ENCODE data around the gene TRIP13.
"Not testable (repeated sequence)": the region's sequence is repeated elsewhere in the genome, so short reads cannot be mapped to it uniquely, and the experiment has no call there.

The TRIP13 gene

GRCh38 chr5:922436-923280 lies 30.0 kb downstream of the TRIP13 start:
- no peak for DNase-seq

GRCh38 chr5:923281-923873 lies 30.7 kb downstream of the TRIP13 start:
- DNase-seq, result peak; percentile 24 to 44

- DNase-seq, result no peak
These were observed 33.9 kb downstream of the TRIP13 start for GRCh38 chr5:926417-927171.

DNA sequence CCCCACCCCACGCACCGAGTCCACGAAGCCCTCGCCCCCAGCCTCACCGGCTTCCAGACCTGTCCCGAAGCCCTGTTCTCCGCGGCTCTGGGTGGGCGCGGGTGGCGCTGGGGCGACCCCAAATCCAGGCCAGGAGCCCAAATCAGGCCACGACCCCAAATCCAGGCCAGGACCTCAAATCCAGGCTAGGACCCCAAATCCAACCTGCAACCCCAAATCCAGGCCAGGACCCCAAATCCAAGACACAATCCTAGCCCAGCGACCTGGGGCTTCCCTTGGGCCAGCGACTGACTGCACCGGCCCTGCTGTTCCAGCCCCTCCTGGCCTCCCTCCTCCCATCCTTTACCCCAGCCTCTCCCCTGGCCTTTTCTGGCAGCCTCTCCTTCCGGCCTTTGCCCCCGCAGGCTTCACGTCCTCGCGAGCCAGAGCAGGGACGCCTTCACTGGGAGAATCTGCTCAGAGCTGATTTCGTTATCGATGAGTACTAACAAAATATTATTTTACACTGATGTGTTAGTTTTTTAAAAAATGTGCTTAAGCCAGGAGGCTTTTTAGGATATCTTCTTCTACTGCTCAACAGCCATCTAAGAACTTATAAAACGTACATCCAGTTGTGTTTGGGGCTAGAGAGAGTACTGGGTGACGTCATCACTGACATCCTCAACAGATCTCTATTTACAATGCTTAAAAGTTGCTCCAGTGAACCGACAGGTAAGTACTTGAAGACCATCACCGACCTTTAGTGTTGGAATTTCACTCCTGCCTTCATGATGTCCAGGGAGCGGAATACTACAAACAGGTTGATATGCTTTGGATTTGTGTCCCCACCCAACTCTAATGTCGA lies 34.7 kb downstream of the TRIP13 start:
- no peak for DNase-seq

- DNase-seq, result not testable (repeated sequence)
These were observed 36.5 kb downstream of the TRIP13 start for GRCh38 chr5:929182-929581.

DNA sequence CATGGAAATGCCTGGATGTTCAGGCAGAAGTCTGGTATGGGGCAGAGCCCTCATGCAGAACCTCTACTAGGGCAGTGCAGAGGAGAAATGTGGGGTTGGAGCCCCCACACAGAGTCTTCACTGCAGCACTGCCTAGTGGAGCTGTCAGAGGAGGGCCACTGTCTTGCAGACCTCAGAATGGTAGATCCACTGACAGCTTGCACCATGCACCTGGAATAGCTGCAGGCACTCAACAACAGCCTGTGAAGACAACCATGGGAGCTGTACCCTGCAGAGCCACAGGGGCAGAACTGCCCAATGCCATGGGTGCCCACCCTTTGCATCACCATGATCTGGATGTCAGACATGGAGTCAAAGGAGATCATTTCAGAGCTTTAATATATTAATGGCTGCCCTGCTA lies 36.9 kb downstream of the TRIP13 start:
- no peak for DNase-seq

DNA sequence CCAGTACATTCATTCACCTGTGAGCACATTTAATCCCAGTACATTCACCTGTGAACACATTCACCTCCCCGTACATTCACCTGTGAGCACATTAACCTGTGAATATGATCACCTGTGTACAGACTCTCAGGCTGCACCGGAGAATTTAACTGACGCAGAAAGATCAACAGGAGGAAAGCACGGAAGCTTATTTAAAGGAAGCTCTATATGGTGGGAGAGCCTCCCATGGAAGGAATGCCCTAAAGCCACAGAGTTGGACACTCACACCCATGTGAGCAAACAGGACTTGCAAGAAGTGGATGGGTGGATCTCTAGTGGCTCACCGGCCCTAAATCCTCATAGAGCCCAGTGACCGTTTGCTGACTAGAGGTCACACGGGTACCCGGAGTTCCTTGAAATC lies 38.2 kb downstream of the TRIP13 start:
- DNase-seq, result no peak

DNA sequence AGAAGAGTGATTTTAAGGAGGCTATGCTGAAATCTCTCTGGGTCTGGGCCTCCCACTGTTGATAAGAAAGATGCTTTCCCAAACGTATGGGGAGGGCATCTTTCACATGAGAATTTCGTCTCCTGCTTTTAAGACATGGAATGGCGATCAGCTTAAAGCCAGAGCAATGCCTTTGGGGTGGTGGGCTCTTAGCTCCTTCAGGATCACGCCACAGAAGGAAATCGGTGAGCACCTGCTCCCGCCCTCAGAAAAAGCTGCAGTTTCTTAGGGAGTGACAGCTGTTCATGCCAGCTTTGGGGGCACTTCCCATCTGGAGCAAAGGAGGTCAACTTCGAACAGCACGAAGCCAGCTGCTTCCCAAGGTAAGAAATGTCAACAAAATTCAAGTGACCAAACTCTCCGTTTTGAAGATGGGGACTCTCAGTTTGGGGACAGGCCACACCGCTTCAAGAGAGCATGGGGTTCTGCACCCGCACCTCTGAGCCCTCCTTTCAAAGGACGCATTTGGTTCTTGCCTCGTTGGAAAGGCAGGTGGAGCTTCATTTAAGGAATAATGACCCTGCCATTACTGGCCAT lies 39.0 kb downstream of the TRIP13 start:
- DNase-seq, result no peak

- no peak for DNase-seq
These were observed 39.5 kb downstream of the TRIP13 start for GRCh38 chr5:932151-932627.

DNA sequence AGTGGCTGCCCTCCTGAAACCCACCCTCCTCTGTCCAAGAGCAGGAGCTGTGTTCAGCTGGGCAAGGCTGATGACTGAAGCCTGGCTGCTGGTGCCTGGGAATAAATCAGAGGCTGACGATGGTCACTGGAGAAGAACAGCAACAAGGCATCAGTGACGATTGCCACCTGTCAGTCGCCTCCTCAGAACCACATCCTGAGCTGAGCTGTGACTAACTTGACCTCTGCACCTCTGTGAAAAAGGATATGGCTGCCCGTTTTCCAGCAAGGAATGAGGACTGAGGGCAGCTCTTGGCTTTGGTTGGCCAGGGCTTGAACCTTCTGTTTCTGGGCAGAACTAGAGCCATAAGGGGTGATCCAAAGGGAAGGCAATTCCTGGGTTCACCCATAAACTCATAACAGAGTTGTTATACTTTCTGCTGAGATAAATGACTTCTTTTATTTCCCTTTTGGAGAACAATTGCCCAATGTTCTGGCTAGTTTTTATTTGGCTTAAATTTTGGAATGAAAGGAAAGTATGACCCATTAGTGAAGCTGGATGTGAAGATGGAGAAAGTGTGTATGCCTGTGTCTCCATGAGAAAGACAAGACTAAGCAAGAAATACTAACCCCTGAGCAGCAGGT lies 40.1 kb downstream of the TRIP13 start:
- no peak for DNase-seq

DNA sequence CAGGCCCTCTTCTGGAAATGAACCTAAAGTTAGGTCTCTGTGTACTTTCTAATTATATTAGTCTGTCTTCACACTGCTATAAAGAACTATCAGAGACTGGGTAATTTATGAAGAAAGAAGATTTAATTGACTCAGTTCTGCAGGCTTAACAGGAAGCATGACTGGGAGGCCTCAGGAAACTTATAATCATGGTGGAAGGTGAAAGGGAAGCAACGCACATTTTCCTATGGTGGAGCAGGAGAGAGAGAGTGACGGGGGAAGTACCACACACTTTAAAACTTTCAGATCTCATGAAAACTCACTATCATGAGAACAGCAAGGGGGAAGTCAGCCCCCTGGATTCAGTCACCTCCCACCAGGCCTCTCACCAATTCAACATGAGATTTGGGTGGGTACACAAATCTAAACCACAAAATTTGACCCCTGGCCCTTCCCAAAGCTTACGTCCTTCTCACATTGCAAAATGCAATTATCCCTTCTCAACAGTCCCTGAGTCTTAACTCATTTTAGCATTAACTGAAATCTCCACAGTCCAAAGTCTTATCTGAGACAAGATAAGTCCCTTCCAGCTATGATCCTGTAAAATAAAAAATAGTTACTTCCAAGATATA lies 40.7 kb downstream of the TRIP13 start:
- DNase-seq, result no peak

GRCh38 chr5:933951-934350 lies 41.3 kb downstream of the TRIP13 start:
- DNase-seq, result not testable (repeated sequence)

- DNase-seq, result not testable (repeated sequence)
These were observed 41.8 kb downstream of the TRIP13 start for GRCh38 chr5:934381-934967.

GRCh38 chr5:935510-936084 lies 42.9 kb downstream of the TRIP13 start:
- DNase-seq, result no peak

DNA sequence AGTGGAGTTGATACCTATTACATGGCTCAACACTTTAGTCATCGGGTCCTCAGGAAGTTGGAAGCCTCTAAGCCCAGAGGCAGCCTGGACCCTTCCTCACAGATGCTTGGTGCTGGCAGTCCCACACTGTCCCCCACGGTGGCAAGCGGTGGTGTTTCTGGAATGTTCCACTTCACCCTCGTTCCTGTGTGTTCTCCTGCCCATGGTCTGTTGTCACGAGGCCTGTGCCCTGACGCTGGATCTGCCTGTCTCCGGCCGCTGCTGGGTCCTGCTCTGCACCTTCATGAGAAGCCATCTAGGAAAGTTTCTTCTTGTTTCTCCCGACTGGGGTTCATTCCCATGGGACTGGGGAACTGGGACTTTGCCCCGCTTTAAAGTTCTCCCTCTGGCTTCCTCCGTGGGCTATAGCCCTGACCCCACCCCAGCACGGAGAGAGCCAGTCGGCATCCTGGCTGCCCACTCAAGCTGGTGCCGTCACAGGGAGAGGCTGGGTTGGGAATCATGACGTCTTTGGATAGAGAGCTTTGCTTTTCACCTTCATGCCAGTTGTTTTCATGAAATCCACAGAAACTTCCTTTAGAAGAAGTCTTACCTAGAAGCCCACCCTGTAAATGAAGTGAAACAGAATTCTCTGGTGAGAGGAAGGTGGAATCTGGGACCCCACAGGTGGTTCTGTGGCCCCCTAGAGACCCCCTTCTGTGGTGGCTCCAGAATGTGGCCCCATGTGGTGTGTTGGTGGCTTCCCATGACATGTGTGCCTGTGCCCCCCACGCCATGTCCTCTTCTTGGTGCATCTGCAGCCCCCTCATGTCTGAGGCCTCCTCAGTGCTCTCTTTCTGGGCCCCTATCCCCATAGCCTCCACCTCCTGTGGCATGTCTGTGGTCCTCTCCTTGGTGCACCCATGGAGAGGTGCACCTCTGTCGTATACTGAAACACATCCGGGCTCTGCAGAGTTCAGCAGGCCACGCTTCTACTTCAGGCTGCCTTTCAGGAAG lies 43.8 kb downstream of the TRIP13 start:
- DNase-seq, result no peak

DNA sequence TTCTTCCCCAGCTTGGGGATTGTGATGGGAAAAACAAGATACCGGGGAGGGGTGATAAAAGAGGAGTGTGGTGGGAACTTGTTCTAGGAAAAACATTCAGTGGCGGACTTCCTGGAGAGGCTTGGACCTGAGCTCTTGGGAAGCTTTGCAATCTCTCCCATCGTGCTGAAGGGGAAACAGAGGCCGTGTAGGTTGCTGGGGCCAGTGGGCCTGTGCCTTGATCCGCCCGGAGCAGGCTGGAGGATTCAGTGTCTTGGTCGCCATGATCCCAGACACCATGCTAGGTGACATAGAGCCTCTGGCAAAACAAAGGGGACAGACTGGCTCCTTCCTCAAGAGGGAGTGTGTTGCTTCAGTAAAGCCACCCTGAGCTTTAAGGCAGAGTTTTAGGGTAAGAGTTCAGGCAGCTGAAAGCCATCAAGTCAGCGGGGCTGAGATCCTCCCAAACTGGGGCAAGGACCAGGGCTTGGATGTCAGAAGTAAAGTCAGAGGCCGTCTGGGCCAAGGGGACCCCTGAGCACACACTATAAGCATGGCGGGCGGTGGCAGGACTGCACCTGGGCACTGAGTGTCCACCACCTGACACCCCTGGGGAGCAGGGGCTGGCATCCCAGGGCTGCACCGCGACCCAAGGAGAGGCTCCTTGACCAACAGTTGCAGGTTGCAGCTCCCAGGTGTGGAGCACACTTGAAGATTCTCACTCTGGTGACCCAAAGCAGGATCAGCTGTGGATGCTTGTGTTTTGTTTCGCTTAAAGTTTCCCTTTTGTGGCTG lies 44.7 kb downstream of the TRIP13 start:
- DNase-seq, result no peak

- DNase-seq, result no peak
These were observed 46.7 kb downstream of the TRIP13 start for GRCh38 chr5:939368-939767.

DNA sequence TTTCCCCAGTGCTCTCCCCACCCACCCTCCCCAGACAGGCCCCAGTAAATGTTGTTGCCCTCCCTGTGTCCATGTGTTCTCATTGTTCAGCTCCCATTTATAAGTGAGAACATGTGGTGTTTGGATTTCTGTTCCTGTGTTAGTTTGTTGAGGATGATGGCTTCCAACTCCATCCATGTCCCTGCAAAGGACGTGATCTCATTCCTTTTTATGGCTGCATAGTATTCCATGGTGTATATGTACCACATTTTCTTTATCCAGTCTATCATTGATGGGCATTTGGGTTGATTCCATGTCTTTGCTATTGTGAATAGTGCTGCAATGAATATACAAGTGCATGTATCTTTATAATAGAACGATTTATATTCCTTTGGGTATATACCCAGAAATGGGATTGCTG lies 48.1 kb downstream of the TRIP13 start:
- not testable (repeated sequence) for DNase-seq
